Neuronal stem cell (in vitro differentiated cells): ENCODE measurements around the gene MTMR1.

Source experiments
- DNase-seq: peaks from one replicate; pipeline ENCODE4 v3.0.0-alpha.2; 2013; ENCODE audit warnings: low spot score
- H2AFZ ChIP-seq: one replicate; pipeline ENCODE4 v1.6.1; 2013; ENCODE audit warnings: mild to moderate bottlenecking, low read length, inconsistent platforms
- H2AK5ac ChIP-seq: 2 replicates; pipeline ENCODE4 v1.6.1; 2013; ENCODE audit warnings: low read depth, mild to moderate bottlenecking, inconsistent platforms, low read length, moderate library complexity, mixed read lengths
- H2BK120ac ChIP-seq: 2 replicates; pipeline ENCODE4 v1.6.1; 2013; ENCODE audit warnings: low read depth, mild to moderate bottlenecking, inconsistent platforms, low read length, moderate library complexity, mixed read lengths
- H2BK12ac ChIP-seq: one replicate; pipeline ENCODE4 v1.6.1; 2013; ENCODE audit warnings: low read length, inconsistent platforms
- H2BK15ac ChIP-seq: 2 replicates; pipeline ENCODE4 v1.6.1; 2013; ENCODE audit warnings: mild to moderate bottlenecking, low read length, inconsistent platforms, mixed read lengths
- H2BK5ac ChIP-seq: one replicate; pipeline ENCODE4 v1.6.1; 2013; ENCODE audit warnings: inconsistent platforms, mild to moderate bottlenecking, low read length, moderate library complexity
- H3K14ac ChIP-seq: one replicate; pipeline ENCODE4 v1.6.1; 2013; ENCODE audit warnings: low read length, inconsistent platforms
- H3K18ac ChIP-seq: 2 replicates; pipeline ENCODE4 v1.6.1; 2013; ENCODE audit warnings: low read length, inconsistent platforms
- H3K23ac ChIP-seq: 2 replicates; pipeline ENCODE4 v1.6.1; 2013; ENCODE audit warnings: low read depth, mild to moderate bottlenecking, mixed read lengths, low read length, inconsistent platforms; ENCODE audit not compliant: poor library complexity
- H3K27ac ChIP-seq: replicated peaks from 3 replicates; pipeline ENCODE4 v1.5.1; 2013; ENCODE audit warnings: low read length, inconsistent platforms
- H3K27me3 ChIP-seq, 3 experiments: 2 replicates each; pipeline ENCODE4 v1.6.1; 2013; ENCODE audit warnings: low read length in 3 of 3, mild to moderate bottlenecking in 2 of 3, inconsistent platforms in 1 of 3, low read depth in 1 of 3, mixed read lengths in 1 of 3, moderate library complexity in 1 of 3; ENCODE audit not compliant: control insufficient read depth in 3 of 3, insufficient read depth in 3 of 3
- H3K36me3 ChIP-seq, 2 donors: replicated peaks in 1 of 2; 2 replicates each; pipeline ENCODE4 v1.6.1; 2013; ENCODE audit warnings: low read length in 2 of 2; ENCODE audit not compliant: control insufficient read depth in 2 of 2, insufficient read depth in 2 of 2
- H3K4ac ChIP-seq: 2 replicates; pipeline ENCODE4 v1.6.1; 2013; ENCODE audit warnings: inconsistent platforms, mild to moderate bottlenecking, low read length, moderate library complexity
- H3K4me1 ChIP-seq, 2 donors: 1 replicate in 1 of 2; 2 replicates in 1 of 2; pipeline ENCODE4 v1.6.1; 2013; ENCODE audit warnings: low read length in 2 of 2, low read depth in 1 of 2; ENCODE audit not compliant: control insufficient read depth in 2 of 2, insufficient read depth in 1 of 2
- H3K4me2 ChIP-seq: one replicate; pipeline ENCODE4 v1.6.1; 2013; ENCODE audit warnings: mild to moderate bottlenecking, low read length, inconsistent platforms; ENCODE audit not compliant: insufficient read depth, poor library complexity, severe bottlenecking
- H3K4me3 ChIP-seq, 2 donors: 2 replicates each; pipeline ENCODE4 v1.5.1; 2013; ENCODE audit warnings: low read length in 2 of 2, mild to moderate bottlenecking in 2 of 2, inconsistent platforms in 1 of 2, moderate library complexity in 1 of 2
- H3K79me1 ChIP-seq: one replicate; pipeline ENCODE4 v1.6.1; 2013; ENCODE audit warnings: low read depth, mild to moderate bottlenecking, inconsistent platforms, low read length, moderate library complexity
- H3K9ac ChIP-seq: one replicate; pipeline ENCODE4 v1.6.1; 2013; ENCODE audit warnings: mild to moderate bottlenecking, low read depth, low read length, inconsistent platforms; ENCODE audit not compliant: poor library complexity
- H3K9me3 ChIP-seq, 2 donors: replicated peaks in 1 of 2; 2 replicates each; pipeline versions ENCODE3 to v1.6.1; 2013; ENCODE audit warnings: low read length in 2 of 2, mild to moderate bottlenecking in 2 of 2, inconsistent platforms in 1 of 2, low read depth in 1 of 2, mixed read lengths in 1 of 2, moderate library complexity in 1 of 2; ENCODE audit not compliant: control insufficient read depth in 2 of 2, insufficient read depth in 1 of 2
- H4K8ac ChIP-seq: one replicate; pipeline ENCODE4 v1.6.1; 2013; ENCODE audit warnings: low read depth, mild to moderate bottlenecking, inconsistent platforms, low read length, moderate library complexity
- H4K91ac ChIP-seq: one replicate; pipeline ENCODE4 v1.6.1; 2013; ENCODE audit warnings: low read length, low read depth, mild to moderate bottlenecking, inconsistent platforms; ENCODE audit not compliant: poor library complexity
- WGBS, 2 donors: extraction: QIAGEN DNeasy Blood & Tissue Kit; methylation state at CpG; one replicate each; pipeline ENCODE4 v1.1.7; 2013; ENCODE audit warnings: missing lambda C conversion rate in 2 of 2, mixed read lengths in 1 of 2; ENCODE audit not compliant: insufficient read length in 2 of 2, insufficient replicate concordance in 1 of 2; ENCODE audit errors: extremely low coverage in 2 of 2; 5-methylcytosine and 5-hydroxymethylcytosine counted together

The MTMR1 gene

GRCh38 chrX:150773117-150773516 lies 79.9 kb downstream of the MTMR1 start:
- no peak overlapping the region for H3K27ac ChIP-seq
- H3K4me1 ChIP-seq = no peaks in the 10 kb centered on the region
- H4K8ac ChIP-seq = no peak overlapping the region
- no peak overlapping the region for H2BK12ac ChIP-seq
- no peak overlapping the region for H2BK15ac ChIP-seq
- H2AK5ac ChIP-seq = no peak overlapping the region
- no peaks in the 10 kb centered on the region for H3K9me3 ChIP-seq
- no peaks in the 10 kb centered on the region for H3K27me3 ChIP-seq
- no CpG with 5 or more reads among the region's 8 CpGs for WGBS, 2 donors
- H3K9ac ChIP-seq = no peak overlapping the region
- H3K4me2 ChIP-seq = no peak overlapping the region
- DNase-seq = no peak
- H3K14ac ChIP-seq = no peak overlapping the region
- no peak overlapping the region for H2BK120ac ChIP-seq
- no peak overlapping the region for H4K91ac ChIP-seq
- no peak overlapping the region for H3K18ac ChIP-seq
- H3K36me3 ChIP-seq = peaks cover 0 to 3% of the 10 kb centered on the region in 2 donors
- no peak overlapping the region for H3K4me3 ChIP-seq
- H3K23ac ChIP-seq = no peak overlapping the region
- H2BK5ac ChIP-seq = no peak overlapping the region
- H3K4ac ChIP-seq = no peak overlapping the region
- no peak overlapping the region for H2AFZ ChIP-seq
- peaks cover 2% of the 10 kb centered on the region for H3K79me1 ChIP-seq

- Histone ChIP-seq H3K23ac (no peak overlapping the region), H3K4me1 (no peaks in the 10 kb centered on the region), H3K9me3 (no peaks in the 10 kb centered on the region), H3K27me3 (no peaks in the 10 kb centered on the region), H2AK5ac (no peak overlapping the region), H3K18ac (no peak overlapping the region), H3K27ac (no peak overlapping the region), H4K91ac (no peak overlapping the region), H3K4me2 (no peak overlapping the region), H2BK120ac (no peak overlapping the region), H2BK5ac (no peak overlapping the region), H3K79me1 (peaks cover 2% of the 10 kb centered on the region), H2BK12ac (no peak overlapping the region), H2BK15ac (no peak overlapping the region), H3K14ac (no peak overlapping the region), H3K4ac (no peak overlapping the region), H2AFZ (no peak overlapping the region), H3K36me3 (peaks cover 0 to under 1% of the 10 kb centered on the region in 2 donors), H3K9ac (no peak overlapping the region), H3K4me3 (no peak overlapping the region), H4K8ac (no peak overlapping the region)
- DNase-seq = no peak
- no CpG with 5 or more reads among the region's 4 CpGs for WGBS, 2 donors
Observed at GRCh38 chrX:150773634-150774033, 80.4 kb downstream of the MTMR1 start.

- Histone ChIP-seq H3K36me3 (no peaks in the 10 kb centered on the region), H2BK12ac (no peak overlapping the region), H2BK5ac (no peak overlapping the region), H3K27ac (no peak overlapping the region), H3K9me3 (no peaks in the 10 kb centered on the region), H2AK5ac (no peak overlapping the region), H2BK15ac (no peak overlapping the region), H4K8ac (no peak overlapping the region), H4K91ac (no peak overlapping the region), H3K79me1 (peaks cover 2% of the 10 kb centered on the region), H3K4me3 (no peak overlapping the region), H3K27me3 (no peaks in the 10 kb centered on the region), H3K23ac (no peak overlapping the region), H3K14ac (no peak overlapping the region), H2AFZ (no peak overlapping the region), H3K18ac (no peak overlapping the region), H2BK120ac (no peak overlapping the region), H3K9ac (no peak overlapping the region), H3K4ac (no peak overlapping the region), H3K4me2 (no peak overlapping the region), H3K4me1 (no peaks in the 10 kb centered on the region)
- no CpG with 5 or more reads among the region's 14 CpGs for WGBS, 2 donors
- no peak for DNase-seq
Observed at GRCh38 chrX:150774798-150775568, 81.8 kb downstream of the MTMR1 start.

- Histone ChIP-seq H2BK15ac (no peak overlapping the region), H2AK5ac (no peak overlapping the region), H3K4me3 (no peak overlapping the region), H3K27ac (no peak overlapping the region), H3K9me3 (no peaks in the 10 kb centered on the region), H2BK5ac (no peak overlapping the region), H3K14ac (no peak overlapping the region), H3K79me1 (peaks cover 2% of the 10 kb centered on the region), H3K4me1 (no peaks in the 10 kb centered on the region), H3K27me3 (peaks cover 0 to 4% (median 0%) of the 10 kb centered on the region in 3 experiments), H2AFZ (no peak overlapping the region), H2BK120ac (no peak overlapping the region), H3K4me2 (no peak overlapping the region), H3K9ac (no peak overlapping the region), H4K8ac (no peak overlapping the region), H3K23ac (no peak overlapping the region), H4K91ac (no peak overlapping the region), H2BK12ac (no peak overlapping the region), H3K18ac (no peak overlapping the region), H3K36me3 (no peaks in the 10 kb centered on the region), H3K4ac (no peak overlapping the region)
- no peak for DNase-seq
- WGBS, 2 donors = no CpG with 5 or more reads among the region's 18 CpGs
Observed at GRCh38 chrX:150775569-150776350, 82.6 kb downstream of the MTMR1 start.
